KOPT-K1 (cell line): ENCODE measurements around the gene LMTK2.

Experiments used
- H3K27ac ChIP-seq: fragments of 200-600 bp; sonication (generic); 2 replicates; pipeline ENCODE4 v1.5.1; 2016; ENCODE audit warnings: antibody characterized with exemption, mild to moderate bottlenecking, low read depth, low read length; ENCODE audit not compliant: poor library complexity, severe bottlenecking
- H3K36me3 ChIP-seq: fragments of 200-600 bp; sonication (generic); 2 replicates; pipeline ENCODE4 v1.5.1; 2017; ENCODE audit warnings: antibody characterized with exemption, mild to moderate bottlenecking, low read length, moderate library complexity; ENCODE audit not compliant: insufficient read depth
- H3K9me3 ChIP-seq: fragments of 200-600 bp; sonication (generic); 2 replicates; pipeline ENCODE4 v1.5.1; 2017; ENCODE audit warnings: antibody characterized with exemption, low read length, mild to moderate bottlenecking; ENCODE audit not compliant: insufficient read depth, poor library complexity, severe bottlenecking

Gene LMTK2

GRCh38 chr7:98231493-98232262 is 125.0 kb downstream of the LMTK2 start:
- Histone ChIP-seq H3K27ac (no peak overlapping the region), H3K9me3 (no peaks in the 10 kb centered on the region), H3K36me3 (peaks cover 7% of the 10 kb centered on the region; the same call in 1 of the 2 replicates)

DNA sequence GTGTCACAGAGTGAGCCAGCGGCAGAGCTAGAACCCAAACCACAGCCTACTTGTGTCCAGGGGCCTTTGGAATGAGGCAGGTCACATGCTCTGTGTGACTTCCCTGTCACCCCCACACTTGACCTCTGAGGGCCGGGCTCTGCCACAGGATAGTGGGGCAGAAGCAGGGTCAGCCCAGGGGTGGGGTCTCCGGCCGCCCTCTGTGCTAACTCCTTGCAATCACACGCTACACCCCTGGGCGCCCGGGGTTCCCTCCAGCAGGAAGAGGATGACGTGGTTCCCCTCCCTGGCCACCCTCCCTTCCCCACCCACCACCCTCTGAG is 125.6 kb downstream of the LMTK2 start:
- no peak overlapping the region for H3K27ac ChIP-seq
- no peaks in the 10 kb centered on the region for H3K9me3 ChIP-seq
- H3K36me3 ChIP-seq, result peaks cover 12% of the 10 kb centered on the region; the same call in 1 of the 2 replicates

DNA sequence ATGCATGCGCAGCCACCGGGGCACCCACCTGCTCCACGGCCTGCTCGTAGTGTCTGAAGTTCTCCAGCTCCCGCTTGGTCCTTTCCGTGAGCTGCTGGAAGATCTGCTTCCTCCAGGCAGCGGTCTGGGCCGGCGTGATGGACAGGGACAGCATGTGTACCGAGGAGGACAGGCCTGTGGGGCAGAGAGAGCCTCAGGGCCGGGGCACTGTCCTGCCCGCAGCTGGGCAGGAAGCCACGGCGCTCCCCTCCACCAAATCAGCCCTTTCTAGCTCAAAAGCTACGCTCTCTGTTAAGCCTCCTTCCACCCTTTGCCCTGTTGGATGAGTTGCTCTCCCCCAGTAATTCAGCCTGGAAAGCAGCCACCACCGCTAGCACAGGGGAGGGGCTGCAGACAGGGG is 126.1 kb downstream of the LMTK2 start:
- H3K36me3 ChIP-seq, result peaks cover 12% of the 10 kb centered on the region; the same call in 1 of the 2 replicates
- H3K27ac ChIP-seq, result no peak overlapping the region
- no peaks in the 10 kb centered on the region for H3K9me3 ChIP-seq

GRCh38 chr7:98233219-98234070 is 126.8 kb downstream of the LMTK2 start:
- no peak overlapping the region for H3K27ac ChIP-seq

GRCh38 chr7:98234429-98235147 is 127.9 kb downstream of the LMTK2 start:
- no peak overlapping the region for H3K27ac ChIP-seq
- H3K36me3 ChIP-seq, result peaks cover 27% of the 10 kb centered on the region; the same call in 1 of the 2 replicates
- H3K9me3 ChIP-seq, result no peaks in the 10 kb centered on the region

More at GRCh38 chr7:98233219-98234070, 126.8 kb downstream of the LMTK2 start:
- H3K36me3 ChIP-seq, result peaks cover 18% of the 10 kb centered on the region; the same call in 1 of the 2 replicates
- H3K9me3 ChIP-seq, result no peaks in the 10 kb centered on the region

GRCh38 chr7:98235901-98236300 is 129.2 kb downstream of the LMTK2 start:
- no peak overlapping the region for H3K27ac ChIP-seq
- peaks cover 30% of the 10 kb centered on the region; the same call in 1 of the 2 replicates for H3K36me3 ChIP-seq
- no peaks in the 10 kb centered on the region for H3K9me3 ChIP-seq

- Histone ChIP-seq H3K27ac (no peak overlapping the region), H3K36me3 (peaks cover 32% of the 10 kb centered on the region; the same call in 1 of the 2 replicates), H3K9me3 (no peaks in the 10 kb centered on the region)
Observed at GRCh38 chr7:98236355-98237185, 129.9 kb downstream of the LMTK2 start.

GRCh38 chr7:98238076-98238475 is 131.4 kb downstream of the LMTK2 start:
- Histone ChIP-seq H3K27ac (no peak overlapping the region), H3K36me3 (peaks cover 32% of the 10 kb centered on the region; the same call in 1 of the 2 replicates), H3K9me3 (no peaks in the 10 kb centered on the region)

GRCh38 chr7:98238976-98239375 is 132.3 kb downstream of the LMTK2 start:
- no peak overlapping the region for H3K27ac ChIP-seq
- H3K36me3 ChIP-seq, result peaks cover 29% of the 10 kb centered on the region; the same call in 1 of the 2 replicates
- H3K9me3 ChIP-seq, result no peaks in the 10 kb centered on the region

DNA sequence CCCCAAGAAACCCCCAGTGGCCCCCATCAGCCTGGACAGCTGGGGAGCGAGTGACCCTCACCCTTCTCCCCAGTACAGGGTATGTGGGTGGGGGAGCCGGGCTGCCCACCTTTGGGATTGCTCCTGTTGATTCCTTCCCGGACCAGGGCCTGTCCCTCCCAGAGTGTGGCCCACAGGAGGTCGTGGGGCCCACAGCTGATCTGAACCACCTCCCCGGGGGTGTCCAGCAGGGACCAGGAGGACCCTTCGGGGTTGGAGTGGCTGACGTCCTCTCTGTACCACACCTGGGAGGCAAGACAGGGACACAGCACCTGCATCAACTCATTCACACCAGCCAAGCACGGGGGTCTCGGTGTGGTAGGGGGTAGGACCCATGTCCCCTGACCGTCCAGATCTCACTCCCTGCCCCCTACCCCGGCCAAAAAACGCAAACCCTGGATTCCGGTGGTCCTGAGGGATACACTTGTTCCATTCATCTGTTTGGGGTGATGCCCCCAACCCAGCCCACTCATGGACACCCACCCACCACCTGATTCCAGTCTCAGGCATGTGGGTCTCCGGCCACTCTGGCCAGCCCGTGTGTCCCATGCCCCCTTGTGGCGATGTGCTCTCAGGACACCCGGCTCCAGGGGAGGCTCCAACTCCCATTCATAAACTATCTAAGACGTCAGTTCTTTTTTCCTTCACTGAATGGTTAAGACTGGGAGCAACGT is 134.5 kb downstream of the LMTK2 start:
- Histone ChIP-seq H3K27ac (no peak overlapping the region), H3K9me3 (no peaks in the 10 kb centered on the region), H3K36me3 (peaks cover 33% of the 10 kb centered on the region; the same call in 1 of the 2 replicates)

DNA sequence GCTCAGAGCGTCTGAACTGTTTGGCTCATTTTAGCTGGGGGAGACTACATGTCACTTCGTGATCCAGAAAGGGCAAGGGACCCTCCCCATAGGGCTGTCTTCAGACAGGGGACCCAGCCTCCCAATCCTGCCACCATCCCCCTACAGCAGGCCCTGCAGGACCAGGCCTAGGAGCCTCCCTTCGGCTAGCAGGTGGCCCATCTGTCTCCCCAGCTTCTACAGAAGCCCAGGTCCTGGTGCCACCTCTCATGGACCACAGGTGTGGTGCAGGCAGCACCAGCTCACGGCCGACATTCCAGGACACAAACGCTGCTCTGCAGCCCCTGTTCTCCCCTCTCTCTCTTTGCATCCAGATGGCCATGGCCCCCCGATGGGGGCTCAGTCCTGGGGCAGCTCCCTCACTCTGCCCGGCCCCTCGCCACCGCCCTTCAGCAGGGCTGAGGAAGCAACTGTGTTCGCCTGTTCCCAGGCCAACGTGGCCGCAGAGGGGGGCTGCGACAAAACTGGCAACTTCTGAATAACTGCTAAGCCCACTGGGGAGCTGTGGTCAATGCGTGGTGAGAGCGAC is 135.1 kb downstream of the LMTK2 start:
- H3K9me3 ChIP-seq, result no peaks in the 10 kb centered on the region
- H3K36me3 ChIP-seq, result peaks cover 29% of the 10 kb centered on the region; the same call in 1 of the 2 replicates
- H3K27ac ChIP-seq, result no peak overlapping the region

GRCh38 chr7:98242342-98242741 is 135.7 kb downstream of the LMTK2 start:
- Histone ChIP-seq H3K36me3 (peaks cover 24% of the 10 kb centered on the region; the same call in 1 of the 2 replicates), H3K9me3 (no peaks in the 10 kb centered on the region), H3K27ac (no peak overlapping the region)

DNA sequence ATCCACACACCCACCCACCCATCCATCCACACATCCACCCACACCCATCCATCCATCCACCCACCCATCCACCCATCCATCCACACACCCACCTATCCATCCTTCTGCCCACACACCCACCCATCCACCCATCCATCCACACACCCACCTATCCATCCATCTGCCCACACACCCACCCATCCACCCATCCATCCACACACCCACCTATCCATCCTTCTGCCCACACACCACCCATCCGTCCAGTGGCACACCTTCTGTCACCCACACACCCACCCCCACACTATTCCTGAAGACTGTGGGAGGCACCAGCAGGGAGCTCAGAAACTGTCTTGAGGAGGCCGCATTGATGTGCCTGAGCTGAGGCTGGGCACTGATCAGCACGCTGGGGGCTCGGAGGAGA is 136.3 kb downstream of the LMTK2 start:
- H3K27ac ChIP-seq, result no peak overlapping the region
- H3K36me3 ChIP-seq, result peaks cover 23% of the 10 kb centered on the region; the same call in 1 of the 2 replicates
- no peaks in the 10 kb centered on the region for H3K9me3 ChIP-seq
